Measurements from ENCODE around the gene ANK3.

DNA sequence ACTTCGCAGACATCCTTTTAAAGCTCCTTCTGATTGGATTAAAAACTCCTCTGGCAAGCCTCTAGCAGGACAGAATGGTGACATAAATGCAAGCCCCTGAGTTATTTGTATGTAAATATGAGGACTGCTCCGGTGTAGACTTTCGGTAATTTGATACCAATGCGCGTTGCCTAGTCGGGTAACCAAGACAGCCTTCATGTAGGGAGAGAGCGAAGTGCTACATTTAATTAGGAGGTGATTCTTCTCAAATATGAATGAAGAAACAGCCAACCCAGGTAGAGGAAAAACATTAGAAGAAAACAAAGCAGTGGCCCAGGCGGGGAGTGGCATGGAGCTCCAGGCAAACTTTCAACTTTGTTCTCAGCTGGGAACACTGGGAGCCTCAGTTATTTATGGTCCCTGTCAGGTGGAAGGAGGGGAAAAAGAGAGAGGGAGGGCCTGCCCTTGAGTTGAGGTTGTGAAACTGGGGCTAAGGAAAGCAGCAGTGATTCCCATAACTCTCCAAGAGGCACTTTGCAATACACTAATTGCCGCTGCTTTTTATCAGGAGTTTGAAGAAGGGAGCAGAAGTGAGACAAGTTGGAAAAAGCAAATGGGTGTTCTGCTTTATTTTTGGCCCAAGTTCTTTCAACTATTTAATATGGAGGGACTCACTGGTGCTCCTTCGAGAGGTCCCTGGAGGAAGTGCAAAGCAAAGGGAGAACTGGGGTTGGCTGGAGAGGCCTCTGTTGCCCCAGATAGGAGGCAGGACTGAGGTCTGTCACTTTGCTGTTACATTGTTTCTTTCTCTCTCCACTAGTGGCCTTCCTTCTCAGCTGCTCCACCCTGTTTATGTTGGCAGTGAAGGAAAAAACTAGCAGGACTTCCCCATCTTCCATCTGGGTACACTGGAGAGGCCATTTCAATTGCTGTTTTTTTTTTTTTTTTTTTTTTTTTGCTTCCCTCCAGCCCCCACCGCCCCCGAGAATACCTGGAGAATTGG is 248.7 kb downstream of the ANK3 start:
- TF ChIP-seq EZH2 (IDR thresholded peaks at IDR 0.05; ENCODE audit: borderline replicate concordance) (no peak), EZH2phosphoT487 (IDR thresholded peaks at IDR 0.05; ENCODE audit: low read depth, severe bottlenecking, unreplicated experiment) (no peak)
- TF ChIP-seq, protein P1, sequence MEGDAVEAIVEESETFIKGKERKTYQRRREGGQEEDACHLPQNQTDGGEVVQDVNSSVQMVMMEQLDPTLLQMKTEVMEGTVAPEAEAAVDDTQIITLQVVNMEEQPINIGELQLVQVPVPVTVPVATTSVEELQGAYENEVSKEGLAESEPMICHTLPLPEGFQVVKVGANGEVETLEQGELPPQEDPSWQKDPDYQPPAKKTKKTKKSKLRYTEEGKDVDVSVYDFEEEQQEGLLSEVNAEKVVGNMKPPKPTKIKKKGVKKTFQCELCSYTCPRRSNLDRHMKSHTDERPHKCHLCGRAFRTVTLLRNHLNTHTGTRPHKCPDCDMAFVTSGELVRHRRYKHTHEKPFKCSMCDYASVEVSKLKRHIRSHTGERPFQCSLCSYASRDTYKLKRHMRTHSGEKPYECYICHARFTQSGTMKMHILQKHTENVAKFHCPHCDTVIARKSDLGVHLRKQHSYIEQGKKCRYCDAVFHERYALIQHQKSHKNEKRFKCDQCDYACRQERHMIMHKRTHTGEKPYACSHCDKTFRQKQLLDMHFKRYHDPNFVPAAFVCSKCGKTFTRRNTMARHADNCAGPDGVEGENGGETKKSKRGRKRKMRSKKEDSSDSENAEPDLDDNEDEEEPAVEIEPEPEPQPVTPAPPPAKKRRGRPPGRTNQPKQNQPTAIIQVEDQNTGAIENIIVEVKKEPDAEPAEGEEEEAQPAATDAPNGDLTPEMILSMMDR (IDR thresholded peaks at IDR 0.05; ENCODE audit: poor library complexity): no peak
